MCF 10A (cell line): ENCODE data around the gene LANCL3. TPM values are rescaled to one million over a fixed set of nuclear protein-coding genes. Genes with fewer than 3 reads are reported as not detected.
"Not testable (repeated sequence)": the region's sequence is repeated elsewhere in the genome, so short reads cannot be mapped to it uniquely, and the experiment has no call there.

ENCODE experiments used
- BruUV-seq: library from RNA; stranded (reverse); fragments of 400-500 nt; replicated peaks from 2 replicates; lab custom pipeline; 2021; lab: Mats Ljungman, UMichigan
- CTCF ChIA-PET: fragments of 300-600 bp; sonication (Branson Sonifier 250); formaldehyde crosslinking; extraction: SDS; loops from one replicate; lab custom pipeline; 2021; ENCODE audit warnings: antibody characterized with exemption, inconsistent platforms; lab: Yijun Ruan, JAX
- POLR2A ChIA-PET: fragments of 300-600, 350-650 bp; sonication (Branson Sonifier 250); formaldehyde crosslinking; extraction: SDS; loops from one replicate; lab custom pipeline; 2020; ENCODE audit warnings: antibody characterized with exemption, inconsistent platforms; lab: Yijun Ruan, JAX
- DNase-seq: peaks from one replicate; pipeline ENCODE4 v3.0.0-alpha.2; 2018; ENCODE audit not compliant: unreplicated experiment
- H3K27ac Mint-ChIP-seq: one replicate; pipeline ENCODE4 v1.8.0; 2022; ENCODE audit warnings: mild to moderate bottlenecking, low read depth, mixed read lengths; ENCODE audit not compliant: unreplicated experiment
- H3K27me3 Mint-ChIP-seq: one replicate; pipeline ENCODE4 v1.8.0; 2022; ENCODE audit warnings: mixed read lengths; ENCODE audit not compliant: insufficient read depth, unreplicated experiment
- H3K36me3 Mint-ChIP-seq: one replicate; pipeline ENCODE4 v1.8.0; 2022; ENCODE audit warnings: mild to moderate bottlenecking, moderate library complexity, mixed read lengths; ENCODE audit not compliant: insufficient read depth, unreplicated experiment
- H3K4me1 Mint-ChIP-seq: one replicate; pipeline ENCODE4 v1.8.0; 2022; ENCODE audit warnings: mixed read lengths; ENCODE audit not compliant: insufficient read depth, unreplicated experiment
- H3K4me3 Mint-ChIP-seq: one replicate; pipeline ENCODE4 v1.8.0; 2022; ENCODE audit warnings: mild to moderate bottlenecking, moderate library complexity, mixed read lengths; ENCODE audit not compliant: unreplicated experiment
- H3K9me3 Mint-ChIP-seq: one replicate; pipeline ENCODE4 v1.8.0; 2022; ENCODE audit warnings: mixed read lengths; ENCODE audit not compliant: unreplicated experiment
- intact Hi-C: fragments of 100-400 bp; cut with micrococcal nuclease; formaldehyde crosslinking; loops from 2 replicates; pipeline ENCODE4 v1.14.1; 2022
- total RNA-seq: library from RNA; stranded (reverse); gene quantifications from 2 replicates; pipeline ENCODE4 v1.2.3, GENCODE V29; 2022
- TF ChIP-seq, protein P1 (sequence below): fragments of 200-600 bp; IDR thresholded peaks from one replicate; pipeline ENCODE4 v1.8.0; 2022; ENCODE audit warnings: antibody characterized with exemption, mild to moderate bottlenecking; ENCODE audit not compliant: unreplicated experiment

LANCL3 gene
- total RNA-seq, 1 experiment from 2014 or later = 0.54 TPM

DNA sequence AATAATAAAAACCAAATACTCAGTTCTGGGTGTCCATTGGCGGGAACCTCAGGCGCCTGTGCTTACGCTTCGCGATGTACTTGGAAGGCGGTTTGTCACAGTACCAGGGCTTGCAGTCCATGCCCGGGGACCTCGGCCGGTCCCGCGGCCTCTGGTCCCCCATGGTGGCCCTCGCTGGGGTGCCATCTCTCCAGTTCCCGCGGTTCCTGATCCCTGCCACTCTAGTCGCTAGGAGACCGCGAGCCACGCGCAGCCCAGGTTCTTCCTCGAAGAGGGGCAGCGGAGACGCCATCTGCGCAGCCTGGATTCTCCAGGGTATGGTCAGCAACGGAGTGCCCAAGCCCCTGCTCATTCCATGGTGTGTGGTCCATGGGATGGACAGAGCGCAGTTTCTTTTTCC, 26.4 kb upstream of the LANCL3 start:
- ChIA-PET POLR2A (no interaction called here), CTCF (no interaction called here)
- no peaks in the 10 kb centered on the region for H3K9me3 Mint-ChIP-seq
- H3K27ac Mint-ChIP-seq = no peak overlapping the region
- peaks cover 8% of the 10 kb centered on the region for H3K27me3 Mint-ChIP-seq
- H3K4me1 Mint-ChIP-seq = no peaks in the 10 kb centered on the region
- H3K36me3 Mint-ChIP-seq = no peaks in the 10 kb centered on the region
- no peak overlapping the region for H3K4me3 Mint-ChIP-seq
- TF ChIP-seq, protein P1, sequence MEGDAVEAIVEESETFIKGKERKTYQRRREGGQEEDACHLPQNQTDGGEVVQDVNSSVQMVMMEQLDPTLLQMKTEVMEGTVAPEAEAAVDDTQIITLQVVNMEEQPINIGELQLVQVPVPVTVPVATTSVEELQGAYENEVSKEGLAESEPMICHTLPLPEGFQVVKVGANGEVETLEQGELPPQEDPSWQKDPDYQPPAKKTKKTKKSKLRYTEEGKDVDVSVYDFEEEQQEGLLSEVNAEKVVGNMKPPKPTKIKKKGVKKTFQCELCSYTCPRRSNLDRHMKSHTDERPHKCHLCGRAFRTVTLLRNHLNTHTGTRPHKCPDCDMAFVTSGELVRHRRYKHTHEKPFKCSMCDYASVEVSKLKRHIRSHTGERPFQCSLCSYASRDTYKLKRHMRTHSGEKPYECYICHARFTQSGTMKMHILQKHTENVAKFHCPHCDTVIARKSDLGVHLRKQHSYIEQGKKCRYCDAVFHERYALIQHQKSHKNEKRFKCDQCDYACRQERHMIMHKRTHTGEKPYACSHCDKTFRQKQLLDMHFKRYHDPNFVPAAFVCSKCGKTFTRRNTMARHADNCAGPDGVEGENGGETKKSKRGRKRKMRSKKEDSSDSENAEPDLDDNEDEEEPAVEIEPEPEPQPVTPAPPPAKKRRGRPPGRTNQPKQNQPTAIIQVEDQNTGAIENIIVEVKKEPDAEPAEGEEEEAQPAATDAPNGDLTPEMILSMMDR = no peak
- intact Hi-C loops = no loop called here
- no peak for DNase-seq
- no TSS peak for BruUV-seq

DNA sequence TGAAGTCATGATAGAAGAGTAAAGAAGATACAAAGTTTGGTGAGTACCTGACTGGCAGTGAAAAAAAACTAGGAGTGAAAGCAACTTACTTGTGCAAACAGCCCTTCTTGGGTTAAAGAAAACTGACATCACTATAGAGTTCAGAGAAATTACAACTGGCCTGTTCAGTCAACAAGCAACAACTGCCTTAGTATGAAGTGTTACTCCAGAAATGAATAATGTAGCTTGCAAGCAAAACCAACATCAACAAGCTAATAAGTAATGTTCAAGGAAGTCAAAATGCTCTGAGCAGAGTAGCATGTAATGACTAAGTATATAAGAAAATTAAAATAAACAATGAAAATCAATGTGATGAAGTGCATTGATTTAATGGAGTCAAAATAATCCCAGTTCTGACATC, 21.8 kb upstream of the LANCL3 start:
- H3K4me3 Mint-ChIP-seq, POLR2A ChIA-PET, DNase-seq, intact Hi-C loops, BruUV-seq, H3K27ac Mint-ChIP-seq, CTCF ChIA-PET, H3K4me1 Mint-ChIP-seq, H3K9me3 Mint-ChIP-seq, H3K36me3 Mint-ChIP-seq: not testable (repeated sequence)
- peaks cover 45% of the 10 kb centered on the region for H3K27me3 Mint-ChIP-seq

DNA sequence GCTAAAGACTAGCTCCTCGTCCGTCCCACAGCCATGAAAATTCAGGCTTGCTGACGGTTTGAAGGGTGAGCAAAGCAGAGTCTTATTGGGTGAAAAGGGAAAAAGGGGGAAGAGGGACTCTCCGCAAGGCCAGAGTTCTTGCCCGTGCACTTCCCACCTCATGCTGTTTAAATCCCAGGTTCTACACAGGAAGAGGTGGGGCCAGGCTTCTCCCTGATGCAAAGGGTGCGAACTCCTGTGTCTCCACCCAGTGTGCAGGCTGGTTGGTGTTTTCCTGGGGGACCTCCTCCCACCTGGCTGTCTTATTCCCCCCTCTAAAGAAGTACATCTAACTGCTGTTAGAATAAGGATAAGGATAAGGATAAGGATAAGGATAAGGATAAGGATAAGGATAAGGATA, 18.0 kb upstream of the LANCL3 start:
- intact Hi-C loops = no loop called here
- BruUV-seq = no TSS peak
- Mint-ChIP-seq H3K36me3 (no peaks in the 10 kb centered on the region), H3K27me3 (peaks cover 74% of the 10 kb centered on the region), H3K27ac (no peak overlapping the region), H3K4me1 (no peaks in the 10 kb centered on the region), H3K4me3 (no peak overlapping the region), H3K9me3 (no peaks in the 10 kb centered on the region)
- DNase-seq = no peak
- ChIA-PET POLR2A (no interaction called here), CTCF (interaction anchor here (0.6 kb wide), 2 partner anchors 631 to 1273 kb away, joined by 3 read pairs; no protein-coding TSS in a partner anchor)
- TF ChIP-seq, protein P1 = no peak

DNA sequence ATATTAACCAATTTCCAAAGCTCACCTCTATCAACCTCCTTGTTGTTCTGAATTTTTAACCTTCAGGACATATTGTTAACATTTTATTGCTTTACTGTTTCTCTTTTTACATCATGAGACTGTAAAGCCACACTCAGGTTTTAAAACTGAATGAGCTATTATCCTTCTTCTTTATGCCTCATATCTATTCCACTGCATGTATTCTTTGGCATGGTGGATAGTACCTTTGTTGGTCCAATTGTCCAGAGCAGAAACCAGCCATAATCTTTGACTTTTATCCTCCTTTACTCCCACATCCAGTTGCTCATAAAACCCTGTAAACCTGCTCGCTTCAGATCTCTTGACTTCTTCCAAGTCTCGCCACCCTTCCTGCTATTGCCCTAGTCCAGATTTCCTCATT, 6.2 kb upstream of the LANCL3 start:
- CTCF ChIA-PET, intact Hi-C loops, H3K36me3 Mint-ChIP-seq, H3K9me3 Mint-ChIP-seq, H3K27ac Mint-ChIP-seq, H3K4me1 Mint-ChIP-seq, DNase-seq, BruUV-seq, H3K4me3 Mint-ChIP-seq: not testable (repeated sequence)
- POLR2A ChIA-PET = interaction anchor here (0.8 kb wide), 1 partner anchor 264 kb away, joined by 3 read pairs; no protein-coding TSS in a partner anchor
- H3K27me3 Mint-ChIP-seq = peaks cover 35% of the 10 kb centered on the region

DNA sequence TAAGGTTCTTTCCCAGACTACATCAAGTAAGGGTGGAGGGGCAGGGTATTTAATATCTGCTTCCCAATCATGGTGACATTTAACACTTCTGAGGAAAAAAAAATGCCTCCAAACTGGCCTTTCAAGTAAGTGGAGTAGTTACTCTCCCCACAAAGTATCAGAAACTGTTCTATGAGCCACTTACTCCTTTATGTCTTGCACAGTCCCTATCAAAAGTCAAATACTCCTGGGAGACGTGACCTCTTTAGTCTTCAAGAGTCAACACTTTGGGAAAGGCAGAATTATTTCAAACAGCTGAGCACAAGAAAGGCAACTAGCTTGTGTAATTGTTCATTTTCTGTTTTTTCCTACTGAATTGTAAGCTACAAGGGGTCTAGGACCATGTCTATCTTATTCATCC, 1.1 kb upstream of the LANCL3 start:
- H3K9me3 Mint-ChIP-seq, DNase-seq, H3K4me3 Mint-ChIP-seq, H3K36me3 Mint-ChIP-seq, H3K4me1 Mint-ChIP-seq, intact Hi-C loops, H3K27ac Mint-ChIP-seq, BruUV-seq, POLR2A ChIA-PET, CTCF ChIA-PET: not testable (repeated sequence)
- peaks cover 37% of the 10 kb centered on the region for H3K27me3 Mint-ChIP-seq
